ENCODE results near the gene MGAT4A. TPM values are rescaled to one million over a fixed set of nuclear protein-coding genes. Genes with fewer than 3 reads are reported as not detected.

The MGAT4A gene
- total and polyA plus RNA-seq, 9 of the 15 experiments (the other 6 are each of a cell fraction or from before 2014, with no cell fraction given): 0.03 to 0.53 (median 0.18) TPM; not detected in 2

DNA sequence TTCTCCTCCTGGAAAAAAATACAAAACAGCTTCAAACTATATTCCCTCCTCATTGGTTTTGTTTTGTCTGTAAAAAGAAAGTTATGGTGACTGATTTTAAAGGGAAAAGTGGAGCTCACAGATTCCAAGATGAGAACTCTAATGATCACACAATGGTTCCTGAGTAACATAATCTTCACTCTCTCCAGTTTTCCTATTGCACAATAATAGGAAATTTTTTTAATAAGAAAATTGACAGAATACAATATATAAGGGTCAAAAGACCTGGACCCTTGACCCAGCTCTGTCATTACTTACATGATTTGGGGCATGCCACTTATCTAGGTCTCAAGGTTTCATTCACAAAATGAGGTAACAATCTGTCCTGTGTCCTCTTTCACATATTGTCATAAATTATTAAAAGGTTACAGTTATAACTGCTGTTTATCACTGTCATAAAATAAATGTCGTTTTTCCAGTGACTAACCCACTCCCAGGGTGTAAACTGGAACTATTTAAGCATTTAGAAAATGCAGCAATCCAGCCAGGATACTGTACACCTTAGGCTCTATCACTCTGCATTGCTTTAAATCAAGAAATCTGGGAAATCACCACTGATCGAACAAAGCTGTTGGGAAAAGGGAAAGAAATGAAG is 4.1 kb downstream of the MGAT4A start (continued):
- no peak for TF ChIP-seq POLR2H (tag; IDR thresholded peaks at IDR 0.05; ENCODE audit: low read depth)

DNA sequence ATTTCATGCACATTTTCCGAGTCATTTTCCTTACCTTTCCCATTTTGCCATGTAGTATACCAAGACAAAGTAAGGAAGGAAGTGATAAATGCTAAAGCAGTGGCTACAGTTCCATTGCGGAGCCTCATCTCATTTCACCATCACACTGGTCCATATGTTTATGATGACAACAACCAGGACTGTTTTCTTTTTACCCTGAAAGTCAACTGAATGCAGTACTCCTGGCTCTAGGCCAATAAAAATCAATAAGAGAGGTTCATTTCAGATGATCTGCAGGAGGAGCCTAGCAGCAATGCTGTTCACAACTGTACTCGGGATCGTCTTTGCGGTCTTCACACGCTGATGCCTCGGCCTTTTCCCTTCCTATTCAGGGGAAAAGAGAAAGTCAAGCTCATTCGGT is 4.7 kb downstream of the MGAT4A start:
- ChIA-PET CTCF (ENCODE audit: low intra/inter-chr PET ratio) (no interaction called here), POLR2A (no interaction called here)
- FAIRE-seq: peak; percentile 35
- H3K9me3 ChIP-seq (replicated peaks; ENCODE audit: control insufficient read depth, insufficient read depth, low read depth, low read length): no peaks in the 10 kb centered on the region
- WGBS (ENCODE audit: insufficient coverage, low coverage, missing lambda C conversion rate): 4% methylated on average over 8 of the region's 8 CpGs
- in situ Hi-C loops (cut with MboI) (no loop called here), intact Hi-C loops (cut with micrococcal nuclease) (no loop called here)
- no peaks in the 10 kb centered on the region for H4K20me1 ChIP-seq (replicated peaks; ENCODE audit: control insufficient read depth, insufficient read depth, low read length)
- H3K9me1 ChIP-seq (ENCODE audit: control insufficient read depth, insufficient read depth, low read length): no peaks in the 10 kb centered on the region
- H3K27ac ChIP-seq (ENCODE audit: extremely low read depth, low read depth, low read length): no peak overlapping the region
- BruUV-seq (replicated peaks): no TSS peak
- H3K4me1 ChIP-seq (replicated peaks in 1 of 2; ENCODE audit: control insufficient read depth in 2 of 2, insufficient read depth in 2 of 2, low read length in 2 of 2): peaks cover 0 to 9% of the 10 kb centered on the region in 2 experiments; a peak in 3 of 5 replicates
- H3K4me2 ChIP-seq (ENCODE audit: insufficient read depth, low read length): no peak overlapping the region
- no peak overlapping the region for H3K9ac ChIP-seq (ENCODE audit: insufficient read depth in 1 of 2, low read depth in 2 of 2, low read length in 2 of 2)
- no peak overlapping the region for H3K4me3 ChIP-seq
- no peak for DNase-seq (ENCODE audit: extremely low read depth in 1 of 4, low spot score in 3 of 4)
- no peak overlapping the region for H2AFZ ChIP-seq (ENCODE audit: low read depth, low read length)
- H3K27me3 ChIP-seq (ENCODE audit: control insufficient read depth in 2 of 2, insufficient read depth in 2 of 2, low read length in 2 of 2): peaks cover 13 to 18% of the 10 kb centered on the region in 2 experiments
- H3K79me2 ChIP-seq (ENCODE audit: control insufficient read depth, insufficient read depth, low read length): no peaks in the 10 kb centered on the region
- no peak for ATAC-seq
- TF ChIP-seq NFIC (IDR thresholded peaks at IDR 0.05) (peak; percentile 77), MEIS2 (IDR thresholded peaks at IDR 0.05; ENCODE audit: partially characterized antibody) (no peak)
- H3K36me3 ChIP-seq (ENCODE audit: control insufficient read depth, insufficient read depth, low read length): no peaks in the 10 kb centered on the region

DNA sequence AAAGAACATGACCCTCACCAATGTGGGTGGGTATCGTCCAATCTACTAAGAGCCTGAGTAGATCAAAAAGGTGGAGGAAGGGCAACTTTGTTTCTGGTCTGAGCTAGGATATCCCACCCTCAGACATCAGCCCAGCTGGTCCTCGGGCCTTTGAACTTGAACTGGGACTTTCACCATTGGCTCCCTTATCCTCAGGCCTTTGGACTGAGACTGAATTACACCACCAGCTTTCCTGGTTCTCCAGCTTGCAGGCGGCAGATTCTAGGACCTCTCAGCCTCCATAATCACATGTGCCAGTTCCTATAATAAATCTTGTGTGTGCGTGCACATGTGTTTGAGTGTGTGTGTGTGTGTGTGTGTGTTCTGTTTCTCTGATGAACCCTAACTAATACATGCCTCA is 10.6 kb downstream of the MGAT4A start:
- H2AFZ ChIP-seq (ENCODE audit: low read depth, low read length): no peak overlapping the region
- 0 out of 2 replicates have a peak, but pooled peaks cover 1% of the 10 kb centered on the region for H3K9me3 ChIP-seq (replicated peaks; ENCODE audit: control insufficient read depth, insufficient read depth, low read depth, low read length)
- in situ Hi-C loops (cut with MboI): no loop called here
- intact Hi-C loops (cut with micrococcal nuclease): no loop called here
- no peak overlapping the region for H3K4me2 ChIP-seq (ENCODE audit: insufficient read depth, low read length)
- no TSS peak for BruUV-seq (replicated peaks)
- H3K9me1 ChIP-seq (ENCODE audit: control insufficient read depth, insufficient read depth, low read length): no peaks in the 10 kb centered on the region
- ChIA-PET POLR2A (no interaction called here), CTCF (ENCODE audit: low intra/inter-chr PET ratio) (no interaction called here)
- H3K4me1 ChIP-seq (replicated peaks in 1 of 2; ENCODE audit: control insufficient read depth in 2 of 2, insufficient read depth in 2 of 2, low read length in 2 of 2): no peaks in the 10 kb centered on the region
- H3K4me3 ChIP-seq: no peak overlapping the region
- no peaks in the 10 kb centered on the region for H4K20me1 ChIP-seq (replicated peaks; ENCODE audit: control insufficient read depth, insufficient read depth, low read length)
- H3K36me3 ChIP-seq (ENCODE audit: control insufficient read depth, insufficient read depth, low read length): no peaks in the 10 kb centered on the region
- DNase-seq (ENCODE audit: extremely low read depth in 1 of 4, low spot score in 3 of 4) (no peak), FAIRE-seq (no peak), ATAC-seq (no peak)
- H3K9ac ChIP-seq (ENCODE audit: insufficient read depth in 1 of 2, low read depth in 2 of 2, low read length in 2 of 2): no peak overlapping the region
- no peak overlapping the region for H3K27ac ChIP-seq (ENCODE audit: extremely low read depth, low read depth, low read length)
- H3K79me2 ChIP-seq (ENCODE audit: control insufficient read depth, insufficient read depth, low read length): no peaks in the 10 kb centered on the region
- WGBS (ENCODE audit: insufficient coverage, low coverage, missing lambda C conversion rate): 0% methylated on average over 4 of the region's 4 CpGs
- peaks cover 0 to 4% of the 10 kb centered on the region in 2 experiments; a peak in 1 of 5 replicates for H3K27me3 ChIP-seq (ENCODE audit: control insufficient read depth in 2 of 2, insufficient read depth in 2 of 2, low read length in 2 of 2)
- TF ChIP-seq, protein P1, sequence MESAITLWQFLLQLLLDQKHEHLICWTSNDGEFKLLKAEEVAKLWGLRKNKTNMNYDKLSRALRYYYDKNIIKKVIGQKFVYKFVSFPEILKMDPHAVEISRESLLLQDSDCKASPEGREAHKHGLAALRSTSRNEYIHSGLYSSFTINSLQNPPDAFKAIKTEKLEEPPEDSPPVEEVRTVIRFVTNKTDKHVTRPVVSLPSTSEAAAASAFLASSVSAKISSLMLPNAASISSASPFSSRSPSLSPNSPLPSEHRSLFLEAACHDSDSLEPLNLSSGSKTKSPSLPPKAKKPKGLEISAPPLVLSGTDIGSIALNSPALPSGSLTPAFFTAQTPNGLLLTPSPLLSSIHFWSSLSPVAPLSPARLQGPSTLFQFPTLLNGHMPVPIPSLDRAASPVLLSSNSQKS (CRISPR knock-in tag; IDR thresholded peaks at IDR 0.05): no peak
- TF ChIP-seq TEAD4 (IDR thresholded peaks at IDR 0.05; ENCODE audit: low read length) (no peak), TEAD4 (CRISPR knock-in tag; IDR thresholded peaks at IDR 0.05; ENCODE audit: borderline replicate concordance) (no peak), ZBTB8A (IDR thresholded peaks at IDR 0.05; ENCODE audit: partially characterized antibody) (no peak)
- TF ChIP-seq, protein P2, sequence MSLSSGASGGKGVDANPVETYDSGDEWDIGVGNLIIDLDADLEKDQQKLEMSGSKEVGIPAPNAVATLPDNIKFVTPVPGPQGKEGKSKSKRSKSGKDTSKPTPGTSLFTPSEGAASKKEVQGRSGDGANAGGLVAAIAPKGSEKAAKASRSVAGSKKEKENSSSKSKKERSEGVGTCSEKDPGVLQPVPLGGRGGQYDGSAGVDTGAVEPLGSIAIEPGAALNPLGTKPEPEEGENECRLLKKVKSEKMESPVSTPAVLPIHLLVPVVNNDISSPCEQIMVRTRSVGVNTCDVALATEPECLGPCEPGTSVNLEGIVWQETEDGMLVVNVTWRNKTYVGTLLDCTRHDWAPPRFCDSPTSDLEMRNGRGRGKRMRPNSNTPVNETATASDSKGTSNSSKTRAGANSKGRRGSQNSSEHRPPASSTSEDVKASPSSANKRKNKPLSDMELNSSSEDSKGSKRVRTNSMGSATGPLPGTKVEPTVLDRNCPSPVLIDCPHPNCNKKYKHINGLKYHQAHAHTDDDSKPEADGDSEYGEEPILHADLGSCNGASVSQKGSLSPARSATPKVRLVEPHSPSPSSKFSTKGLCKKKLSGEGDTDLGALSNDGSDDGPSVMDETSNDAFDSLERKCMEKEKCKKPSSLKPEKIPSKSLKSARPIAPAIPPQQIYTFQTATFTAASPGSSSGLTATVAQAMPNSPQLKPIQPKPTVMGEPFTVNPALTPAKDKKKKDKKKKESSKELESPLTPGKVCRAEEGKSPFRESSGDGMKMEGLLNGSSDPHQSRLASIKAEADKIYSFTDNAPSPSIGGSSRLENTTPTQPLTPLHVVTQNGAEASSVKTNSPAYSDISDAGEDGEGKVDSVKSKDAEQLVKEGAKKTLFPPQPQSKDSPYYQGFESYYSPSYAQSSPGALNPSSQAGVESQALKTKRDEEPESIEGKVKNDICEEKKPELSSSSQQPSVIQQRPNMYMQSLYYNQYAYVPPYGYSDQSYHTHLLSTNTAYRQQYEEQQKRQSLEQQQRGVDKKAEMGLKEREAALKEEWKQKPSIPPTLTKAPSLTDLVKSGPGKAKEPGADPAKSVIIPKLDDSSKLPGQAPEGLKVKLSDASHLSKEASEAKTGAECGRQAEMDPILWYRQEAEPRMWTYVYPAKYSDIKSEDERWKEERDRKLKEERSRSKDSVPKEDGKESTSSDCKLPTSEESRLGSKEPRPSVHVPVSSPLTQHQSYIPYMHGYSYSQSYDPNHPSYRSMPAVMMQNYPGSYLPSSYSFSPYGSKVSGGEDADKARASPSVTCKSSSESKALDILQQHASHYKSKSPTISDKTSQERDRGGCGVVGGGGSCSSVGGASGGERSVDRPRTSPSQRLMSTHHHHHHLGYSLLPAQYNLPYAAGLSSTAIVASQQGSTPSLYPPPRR (CRISPR knock-in tag; IDR thresholded peaks at IDR 0.05; ENCODE audit: borderline replicate concordance): no peak

All from K562 (cell line).